ENCODE results near the gene POGK.
"Not testable (repeated sequence)": the region's sequence is repeated elsewhere in the genome, so short reads cannot be mapped to it uniquely, and the experiment has no call there.

Gene POGK

GRCh38 chr1:166857995-166858394 is 18.7 kb downstream of the POGK start:
- no peak for DNase-seq

- no peak for DNase-seq
Measured at GRCh38 chr1:166858726-166859419, 19.6 kb downstream of the POGK start.

GRCh38 chr1:166859597-166859996 is 20.3 kb downstream of the POGK start:
- DNase-seq: no peak

- DNase-seq: peak; percentile 32
Measured at GRCh38 chr1:166865926-166866325, 26.7 kb downstream of the POGK start.

- no peak for DNase-seq
Measured at GRCh38 chr1:166868639-166869038, 29.4 kb downstream of the POGK start.

GRCh38 chr1:166869318-166870099 is 30.2 kb downstream of the POGK start:
- no peak for DNase-seq

- DNase-seq: no peak
Measured at GRCh38 chr1:166870584-166870983, 31.3 kb downstream of the POGK start.

GRCh38 chr1:166874464-166874863 is 35.2 kb downstream of the POGK start:
- no peak for DNase-seq

- no peak for DNase-seq
Measured at GRCh38 chr1:166875302-166875733, 36.0 kb downstream of the POGK start.

GRCh38 chr1:166875734-166876539 is 36.7 kb downstream of the POGK start, which contains the start of gene TADA1:
Gene TADA1 (minus strand): TSS chr1:166876264. CDS start chr1:166876233, 31 bp downstream.
- DNase-seq: peak; percentile 99

- no peak for DNase-seq
Measured at GRCh38 chr1:166876540-166876838, 37.2 kb downstream of the POGK start.

- not testable (repeated sequence) for DNase-seq
Measured at GRCh38 chr1:166878173-166878917, 39.1 kb downstream of the POGK start.

GRCh38 chr1:166882893-166883292 is 43.6 kb downstream of the POGK start:
- no peak for DNase-seq

GRCh38 chr1:166884040-166884642 is 44.9 kb downstream of the POGK start:
- peak; percentile 29 for DNase-seq

GRCh38 chr1:166884971-166885370 is 45.7 kb downstream of the POGK start:
- DNase-seq: no peak

- DNase-seq: no peak
Measured at GRCh38 chr1:166888373-166889111, 49.3 kb downstream of the POGK start.

- DNase-seq: no peak
Measured at GRCh38 chr1:166889776-166890175, 50.5 kb downstream of the POGK start.

GRCh38 chr1:166895766-166896165 is 56.5 kb downstream of the POGK start:
- no peak for DNase-seq

GRCh38 chr1:166899769-166900168 is 60.5 kb downstream of the POGK start:
- no peak for DNase-seq

GRCh38 chr1:166900987-166901386 is 61.7 kb downstream of the POGK start:
- DNase-seq: no peak

- no peak for DNase-seq
Measured at GRCh38 chr1:166902279-166902678, 63.0 kb downstream of the POGK start.

- DNase-seq: peak; percentile 45
Measured at GRCh38 chr1:166903232-166903631, 64.0 kb downstream of the POGK start.

All from hematopoietic multipotent progenitor cell treated with erythropoietin and hydrocortisone succinate and interleukin-3 and kit ligand, for 8 days (in vitro differentiated cells).